GM19035 (cell line): ENCODE data around the gene NOX4.
"Not testable (repeated sequence)": the region's sequence is repeated elsewhere in the genome, so short reads cannot be mapped to it uniquely, and the experiment has no call there.

Source experiments
- ATAC-seq: cut with Tn5 transposase; IDR thresholded peaks from one replicate; pipeline ENCODE4 v1.9.1; 2021; ENCODE audit not compliant: unreplicated experiment

Gene NOX4

DNA sequence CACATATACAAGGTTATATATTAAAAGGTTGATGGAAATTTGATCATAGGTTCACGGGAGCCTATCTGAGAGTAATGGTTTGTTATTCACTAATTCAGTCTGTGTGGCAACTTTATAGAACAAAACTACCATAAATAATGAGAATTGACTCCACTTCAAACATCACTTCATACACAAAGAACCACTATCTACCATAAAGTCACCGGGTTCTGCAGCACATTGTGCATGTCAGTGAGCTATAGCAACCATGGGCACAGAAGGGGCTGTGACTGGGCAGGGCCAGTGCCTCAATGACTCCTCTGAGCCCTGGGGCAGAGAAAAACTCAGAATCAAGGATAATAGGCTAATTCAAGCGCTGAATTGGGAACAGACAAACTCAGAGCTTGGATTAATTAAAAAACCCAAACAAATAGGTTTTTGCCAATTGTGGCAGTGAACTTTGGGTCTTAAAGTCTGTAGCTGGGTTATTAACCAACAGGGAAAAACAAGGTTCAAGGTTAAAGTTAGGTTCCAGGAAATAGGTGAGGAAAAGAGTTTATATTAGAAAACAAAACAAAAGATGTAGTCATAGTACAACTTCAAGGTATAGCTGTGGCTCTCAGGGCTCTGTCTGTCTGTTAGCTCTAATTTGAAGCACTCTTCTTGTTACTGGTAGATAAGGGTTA is 181.7 kb downstream of the NOX4 start:
- ATAC-seq, result not testable (repeated sequence)

DNA sequence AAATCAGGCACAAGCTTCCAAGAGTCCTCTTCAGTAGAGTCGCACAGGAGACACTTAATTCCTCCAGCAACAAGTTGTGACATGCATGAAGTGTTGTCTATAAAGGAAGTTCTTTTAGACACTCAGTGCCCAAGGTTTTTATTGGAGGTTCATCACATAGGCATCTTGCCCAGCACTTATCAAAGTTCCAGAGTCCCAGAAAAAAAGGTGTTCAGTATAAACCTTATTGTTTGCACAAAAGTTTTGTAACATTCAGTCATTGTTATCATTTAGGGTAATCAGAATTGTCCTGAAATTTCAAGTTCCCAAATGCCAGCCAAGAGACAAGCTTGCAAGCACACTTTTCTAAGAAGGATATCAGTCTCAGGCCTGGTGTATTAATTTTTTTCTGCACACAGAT is 182.9 kb downstream of the NOX4 start:
- not testable (repeated sequence) for ATAC-seq

DNA sequence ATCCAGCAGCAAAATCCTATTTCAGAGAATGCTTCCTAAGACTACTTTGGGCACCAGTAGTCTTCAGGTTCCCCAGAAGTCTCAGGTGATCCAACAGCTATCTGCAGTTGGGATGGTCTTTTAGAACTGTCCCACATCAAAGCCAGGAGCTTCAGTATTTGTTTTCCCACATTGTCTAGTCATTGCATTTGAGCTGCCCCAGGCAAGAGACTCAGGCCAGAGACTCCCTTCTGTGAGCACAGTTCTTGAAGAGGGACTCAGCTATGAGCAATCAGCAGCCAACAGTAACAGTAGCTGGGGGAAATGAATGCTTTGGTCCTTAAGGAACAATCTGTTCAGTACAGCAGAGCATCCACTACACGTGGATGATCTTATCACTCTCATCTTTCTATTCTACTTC is 188.1 kb downstream of the NOX4 start:
- ATAC-seq, result not testable (repeated sequence)

DNA sequence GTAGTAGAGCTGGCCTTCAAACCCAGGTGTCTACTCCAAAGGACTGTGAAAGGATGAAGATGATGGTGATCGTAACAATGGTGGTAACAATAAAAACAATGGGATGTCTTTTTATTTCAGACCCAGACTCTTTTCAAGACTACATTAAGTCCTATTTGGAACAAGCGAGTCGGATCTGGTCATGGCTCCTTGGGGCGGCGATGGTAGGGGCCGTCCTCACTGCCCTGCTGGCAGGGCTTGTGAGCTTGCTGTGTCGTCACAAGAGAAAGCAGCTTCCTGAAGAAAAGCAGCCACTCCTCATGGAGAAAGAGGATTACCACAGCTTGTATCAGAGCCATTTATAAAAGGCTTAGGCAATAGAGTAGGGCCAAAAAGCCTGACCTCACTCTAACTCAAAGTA is 196.2 kb downstream of the NOX4 start:
- ATAC-seq, result not testable (repeated sequence)

DNA sequence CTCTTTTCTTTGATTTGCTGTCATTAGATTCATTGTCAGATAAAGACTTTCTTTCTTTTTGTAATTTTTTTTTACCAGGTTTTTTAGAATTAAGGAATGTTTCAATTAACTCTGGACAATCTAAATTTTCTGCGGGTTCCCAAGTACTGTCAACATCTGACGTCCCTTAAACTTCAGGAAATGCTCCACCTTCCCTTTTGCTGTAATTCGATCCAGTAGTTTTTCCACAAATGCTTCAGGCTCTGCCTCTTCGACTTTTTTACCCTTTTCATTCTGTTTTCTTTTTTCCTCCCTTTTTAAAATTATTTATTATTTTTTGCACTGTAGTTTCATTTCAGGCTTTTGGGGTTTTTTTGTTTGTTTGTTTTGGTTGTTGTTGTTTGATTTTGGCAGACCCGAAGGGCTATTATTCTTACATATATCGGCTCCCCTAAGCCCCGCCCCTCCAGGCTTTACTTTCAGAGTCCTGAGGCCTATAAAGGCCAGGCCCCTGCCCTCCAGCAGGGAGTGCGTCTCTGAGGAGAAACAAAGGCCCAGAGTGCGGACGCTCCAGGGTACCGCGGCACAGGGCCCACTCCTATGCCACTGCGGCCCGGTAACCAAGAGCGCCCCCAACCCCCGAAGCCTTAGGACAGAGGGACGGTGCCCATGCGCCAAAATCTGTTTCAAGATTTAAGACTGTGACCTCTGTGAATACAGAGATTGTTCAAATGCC is 197.1 kb downstream of the NOX4 start:
- no peak for ATAC-seq

DNA sequence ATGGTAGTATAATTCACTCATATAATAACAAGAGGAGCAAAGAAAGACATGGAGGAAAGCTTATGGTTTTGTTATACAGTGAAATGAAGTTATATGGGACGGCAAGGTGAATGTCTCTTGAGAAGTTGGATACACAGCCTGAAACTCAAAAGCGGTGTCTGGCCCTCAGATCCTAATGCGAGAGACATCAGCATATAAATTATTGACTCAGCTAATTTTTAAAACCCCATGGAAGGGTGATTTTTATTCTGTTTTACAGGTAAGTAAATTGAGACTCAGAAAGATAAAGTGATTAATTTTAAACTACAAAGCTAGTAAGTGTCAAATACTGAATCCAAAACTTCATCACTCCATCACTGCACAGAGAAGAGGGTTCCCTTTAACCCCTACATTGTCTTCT is 203.2 kb downstream of the NOX4 start:
- not testable (repeated sequence) for ATAC-seq

DNA sequence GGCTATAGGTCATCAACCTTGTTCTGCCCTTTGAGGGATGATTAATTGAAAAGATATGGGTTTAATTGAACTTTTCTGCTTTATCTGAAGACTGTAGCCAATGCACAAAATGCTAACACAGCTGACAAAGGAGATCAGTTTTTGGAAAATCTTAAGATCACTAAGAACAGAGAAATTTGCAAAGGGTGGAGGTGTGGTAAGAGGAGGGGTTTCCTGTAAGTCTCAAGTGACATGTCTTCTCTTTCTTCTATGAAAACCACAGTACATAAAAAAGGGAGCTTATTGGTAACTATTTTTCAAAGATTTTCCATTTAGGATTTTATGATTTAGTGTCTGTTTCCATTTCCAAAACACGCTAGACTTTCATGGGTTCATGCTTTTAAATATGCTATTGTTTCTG is 204.6 kb downstream of the NOX4 start:
- ATAC-seq, result not testable (repeated sequence)

DNA sequence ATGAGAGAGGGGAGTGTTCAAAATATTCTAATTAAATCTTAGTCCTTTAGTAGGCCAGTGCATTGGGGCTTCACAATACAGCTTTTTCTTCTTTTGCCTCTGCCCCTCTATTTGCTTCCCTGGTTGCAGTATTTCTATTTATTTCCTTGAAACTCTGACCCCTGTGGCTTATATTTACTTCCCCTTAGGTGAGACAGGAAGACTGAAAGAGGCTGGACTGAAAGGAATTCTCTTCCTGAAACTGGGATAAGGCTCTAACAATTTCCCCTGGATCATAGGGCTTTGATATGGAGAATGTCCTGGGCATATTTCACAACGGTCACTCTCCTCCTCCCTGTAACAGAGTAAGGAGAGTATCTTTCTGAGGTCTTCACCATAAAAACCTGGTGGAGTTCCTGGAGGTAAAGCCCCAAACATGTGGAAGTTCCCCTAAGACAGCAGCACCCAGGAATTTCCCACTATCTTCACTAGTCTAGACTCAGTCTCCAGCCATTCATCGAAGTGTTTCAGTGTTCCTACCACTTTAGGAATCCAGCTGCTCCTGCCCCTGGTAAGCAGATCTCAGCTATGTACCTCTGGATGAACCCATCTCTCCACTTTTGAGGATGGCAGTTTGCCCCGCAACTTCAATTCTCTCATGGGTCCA is 210.0 kb downstream of the NOX4 start:
- not testable (repeated sequence) for ATAC-seq

DNA sequence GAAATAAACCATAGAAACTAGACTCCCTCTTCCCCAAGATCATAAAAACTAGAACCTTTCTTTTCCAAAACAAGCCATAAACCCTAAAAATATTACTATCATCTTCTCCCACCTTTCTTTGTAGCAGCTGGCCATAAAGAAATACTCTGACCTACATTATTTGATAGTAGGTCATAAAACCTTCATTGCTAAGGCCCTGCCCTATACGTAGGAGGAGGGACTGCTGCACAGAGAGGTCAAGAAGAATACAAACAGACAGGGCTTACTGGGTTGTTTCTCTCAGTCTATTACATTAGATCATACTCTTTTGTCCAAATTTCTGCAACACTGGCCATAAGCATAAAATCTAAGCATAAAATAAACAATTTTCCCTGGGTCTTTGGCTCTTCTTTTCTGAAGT is 212.0 kb downstream of the NOX4 start:
- ATAC-seq, result no peak

DNA sequence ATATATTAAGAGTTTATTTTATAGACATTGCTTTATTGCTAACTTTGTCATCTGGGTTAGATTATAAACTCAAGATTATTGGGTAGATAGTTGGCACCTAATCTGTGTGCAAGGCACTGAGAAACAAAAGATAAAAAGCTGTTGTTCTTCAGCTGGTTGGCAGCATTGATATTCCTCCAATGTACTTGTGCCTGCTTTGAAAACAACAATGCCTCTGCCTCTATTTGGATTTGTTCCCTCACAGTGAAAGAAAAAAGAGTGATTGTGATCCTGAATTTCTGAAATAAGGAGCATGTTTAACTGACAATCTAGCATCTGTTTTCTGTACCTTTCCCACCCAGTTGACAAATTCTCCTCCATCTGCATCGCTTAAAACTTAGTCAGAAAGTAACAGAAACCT is 215.2 kb downstream of the NOX4 start:
- no peak for ATAC-seq
